ENCODE data around the gene FBXO5. TPM values are rescaled to one million over a fixed set of nuclear protein-coding genes. Genes with fewer than 3 reads are reported as not detected.

Gene FBXO5
- total and polyA plus RNA-seq, 9 of the 15 experiments (the other 6 are each of a cell fraction or from before 2014, with no cell fraction given): 17.8 to 89.3 (median 62.9) TPM

- TF ChIP-seq, protein P1, sequence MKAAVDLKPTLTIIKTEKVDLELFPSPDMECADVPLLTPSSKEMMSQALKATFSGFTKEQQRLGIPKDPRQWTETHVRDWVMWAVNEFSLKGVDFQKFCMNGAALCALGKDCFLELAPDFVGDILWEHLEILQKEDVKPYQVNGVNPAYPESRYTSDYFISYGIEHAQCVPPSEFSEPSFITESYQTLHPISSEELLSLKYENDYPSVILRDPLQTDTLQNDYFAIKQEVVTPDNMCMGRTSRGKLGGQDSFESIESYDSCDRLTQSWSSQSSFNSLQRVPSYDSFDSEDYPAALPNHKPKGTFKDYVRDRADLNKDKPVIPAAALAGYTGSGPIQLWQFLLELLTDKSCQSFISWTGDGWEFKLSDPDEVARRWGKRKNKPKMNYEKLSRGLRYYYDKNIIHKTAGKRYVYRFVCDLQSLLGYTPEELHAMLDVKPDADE (conservative IDR thresholded peaks at IDR 0.05; ENCODE audit: control insufficient read depth, low read depth, low read length): peak; percentile 35; the same call in 1 of the 2 replicates
- TF ChIP-seq GTF2F1 (IDR thresholded peaks at IDR 0.05; ENCODE audit: low read depth, low read length) (no peak), UBTF (IDR thresholded peaks at IDR 0.05; ENCODE audit: borderline replicate concordance in 1 of 2, low read depth in 2 of 2, low read length in 2 of 2) (peak in 1 of 2 experiments; percentile 76; a peak in 1 of 4 replicates), NEUROD1 (IDR thresholded peaks at IDR 0.05; ENCODE audit: borderline replicate concordance, low read depth, low read length, partially characterized antibody) (peak; percentile 11), ZEB2 (IDR thresholded peaks at IDR 0.05) (no peak), CGGBP1 (CRISPR knock-in tag; IDR thresholded peaks at IDR 0.05) (no peak), ZNF134 (CRISPR knock-in tag; conservative IDR thresholded peaks at IDR 0.05) (0 out of 2 replicates have a peak, but pooled peaks have one; percentile 22), NFXL1 (CRISPR knock-in tag; IDR thresholded peaks at IDR 0.05) (0 out of 2 replicates have a peak, but pooled peaks have one; percentile 31), ZBTB1 (CRISPR knock-in tag; IDR thresholded peaks at IDR 0.05; ENCODE audit: borderline replicate concordance, low read depth) (no peak), HEY1 (CRISPR knock-in tag; IDR thresholded peaks at IDR 0.05; ENCODE audit: borderline replicate concordance) (0 out of 2 replicates have a peak, but pooled peaks have one; percentile 36), MTA3 (IDR thresholded peaks at IDR 0.05; ENCODE audit: borderline replicate concordance) (0 out of 2 replicates have a peak, but pooled peaks have one; percentile 14), ELF1 (tag; IDR thresholded peaks at IDR 0.05) (peak; percentile 3; the same call in 1 of the 2 replicates), TAF1 (IDR thresholded peaks at IDR 0.05; ENCODE audit: control insufficient read depth, extremely low read depth, insufficient read depth, low read length, severe bottlenecking) (peak; percentile 55), MEIS2 (IDR thresholded peaks at IDR 0.05; ENCODE audit: partially characterized antibody) (peak; percentile 96), NKRF (IDR thresholded peaks at IDR 0.05; ENCODE audit: borderline replicate concordance) (no peak), RBBP5 (IDR thresholded peaks at IDR 0.05; ENCODE audit: borderline replicate concordance, insufficient read depth, low read length, poor library complexity, severe bottlenecking) (peak; percentile 78)
- TF ChIP-seq, protein P2, sequence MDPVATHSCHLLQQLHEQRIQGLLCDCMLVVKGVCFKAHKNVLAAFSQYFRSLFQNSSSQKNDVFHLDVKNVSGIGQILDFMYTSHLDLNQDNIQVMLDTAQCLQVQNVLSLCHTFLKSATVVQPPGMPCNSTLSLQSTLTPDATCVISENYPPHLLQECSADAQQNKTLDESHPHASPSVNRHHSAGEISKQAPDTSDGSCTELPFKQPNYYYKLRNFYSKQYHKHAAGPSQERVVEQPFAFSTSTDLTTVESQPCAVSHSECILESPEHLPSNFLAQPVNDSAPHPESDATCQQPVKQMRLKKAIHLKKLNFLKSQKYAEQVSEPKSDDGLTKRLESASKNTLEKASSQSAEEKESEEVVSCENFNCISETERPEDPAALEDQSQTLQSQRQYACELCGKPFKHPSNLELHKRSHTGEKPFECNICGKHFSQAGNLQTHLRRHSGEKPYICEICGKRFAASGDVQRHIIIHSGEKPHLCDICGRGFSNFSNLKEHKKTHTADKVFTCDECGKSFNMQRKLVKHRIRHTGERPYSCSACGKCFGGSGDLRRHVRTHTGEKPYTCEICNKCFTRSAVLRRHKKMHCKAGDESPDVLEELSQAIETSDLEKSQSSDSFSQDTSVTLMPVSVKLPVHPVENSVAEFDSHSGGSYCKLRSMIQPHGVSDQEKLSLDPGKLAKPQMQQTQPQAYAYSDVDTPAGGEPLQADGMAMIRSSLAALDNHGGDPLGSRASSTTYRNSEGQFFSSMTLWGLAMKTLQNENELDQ (CRISPR knock-in tag; IDR thresholded peaks at IDR 0.05; ENCODE audit: borderline replicate concordance): no peak
Measured at GRCh38 chr6:152983637-152984512, 1.0 kb upstream of the FBXO5 start (continued).
